ENCODE results near the gene KRTAP5-3.

The KRTAP5-3 gene

DNA sequence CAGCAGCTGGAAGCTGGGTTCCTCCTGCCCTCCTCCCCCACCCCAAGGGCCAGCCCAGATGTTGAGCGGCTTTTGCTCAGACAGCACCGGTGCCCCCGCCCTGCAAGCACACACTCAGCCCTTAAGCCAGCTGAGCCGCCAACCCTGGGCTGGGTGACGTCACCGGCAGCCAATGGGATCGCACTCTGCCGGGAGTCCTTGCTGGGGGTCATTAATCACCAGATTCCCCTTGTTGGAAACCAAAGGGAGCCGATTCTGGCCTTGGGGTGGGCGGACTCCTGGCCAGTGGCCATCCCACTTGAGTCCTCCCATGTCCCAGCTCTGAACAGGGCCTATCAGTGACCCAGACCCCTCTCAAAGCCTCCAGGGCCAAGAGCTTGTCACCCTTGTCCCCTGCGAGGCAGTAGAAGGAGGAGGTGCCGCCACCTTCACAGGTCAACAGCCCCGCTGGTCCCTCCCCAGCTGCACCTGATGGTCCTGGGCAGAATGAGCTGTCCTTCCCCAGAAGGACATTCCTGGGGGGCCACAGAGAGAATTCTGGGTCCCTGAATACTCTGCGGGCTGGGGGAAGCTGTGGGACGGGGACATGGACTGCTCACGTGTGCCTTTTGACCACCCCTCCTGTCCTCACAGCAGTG, 43.6 kb downstream of the KRTAP5-3 start (continued):
- TF ChIP-seq, protein P1, sequence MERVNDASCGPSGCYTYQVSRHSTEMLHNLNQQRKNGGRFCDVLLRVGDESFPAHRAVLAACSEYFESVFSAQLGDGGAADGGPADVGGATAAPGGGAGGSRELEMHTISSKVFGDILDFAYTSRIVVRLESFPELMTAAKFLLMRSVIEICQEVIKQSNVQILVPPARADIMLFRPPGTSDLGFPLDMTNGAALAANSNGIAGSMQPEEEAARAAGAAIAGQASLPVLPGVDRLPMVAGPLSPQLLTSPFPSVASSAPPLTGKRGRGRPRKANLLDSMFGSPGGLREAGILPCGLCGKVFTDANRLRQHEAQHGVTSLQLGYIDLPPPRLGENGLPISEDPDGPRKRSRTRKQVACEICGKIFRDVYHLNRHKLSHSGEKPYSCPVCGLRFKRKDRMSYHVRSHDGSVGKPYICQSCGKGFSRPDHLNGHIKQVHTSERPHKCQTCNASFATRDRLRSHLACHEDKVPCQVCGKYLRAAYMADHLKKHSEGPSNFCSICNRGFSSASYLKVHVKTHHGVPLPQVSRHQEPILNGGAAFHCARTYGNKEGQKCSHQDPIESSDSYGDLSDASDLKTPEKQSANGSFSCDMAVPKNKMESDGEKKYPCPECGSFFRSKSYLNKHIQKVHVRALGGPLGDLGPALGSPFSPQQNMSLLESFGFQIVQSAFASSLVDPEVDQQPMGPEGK (tag by site-specific recombination; IDR thresholded peaks at IDR 0.05): peak; percentile 81

DNA sequence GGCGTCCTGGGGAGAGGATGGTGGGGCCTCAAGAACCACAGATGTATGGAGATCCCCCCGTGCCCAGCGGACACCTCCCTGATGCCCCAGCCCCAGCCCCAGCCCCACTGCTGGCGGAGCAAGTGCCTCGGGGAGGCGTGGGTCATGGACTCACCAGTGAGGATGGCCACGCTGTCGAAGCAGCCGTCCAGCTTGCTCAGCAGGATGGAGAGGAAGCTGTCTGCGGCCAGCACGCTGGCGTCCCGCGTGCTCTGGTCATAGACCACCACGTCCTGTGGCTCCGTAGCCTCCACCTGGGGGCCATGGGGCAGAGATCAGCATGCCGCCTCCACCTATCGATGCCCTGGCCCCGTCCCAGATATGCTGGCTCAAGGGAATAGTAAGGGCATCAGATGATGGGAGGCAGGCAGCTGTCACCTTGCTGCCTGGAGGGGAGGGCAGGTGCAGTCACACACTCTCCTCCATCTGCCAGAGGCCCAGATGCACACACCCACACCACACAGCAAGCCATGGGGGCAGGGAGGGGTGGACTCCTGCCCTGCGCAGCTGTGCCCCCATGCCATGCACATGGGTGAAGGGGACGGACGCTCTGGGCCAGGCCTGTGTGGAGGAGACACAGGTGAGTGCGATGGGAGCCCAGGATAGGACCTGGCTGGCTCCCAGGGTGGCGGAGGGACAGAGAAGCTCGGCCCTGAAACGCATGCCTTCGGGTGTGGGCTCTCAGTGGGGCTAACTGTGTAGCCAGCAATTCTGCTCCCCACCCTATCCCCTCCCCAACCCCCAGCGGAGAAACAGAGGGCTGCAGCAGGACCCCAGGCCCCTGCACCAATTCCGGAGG, 44.3 kb downstream of the KRTAP5-3 start:
- POLR2A ChIA-PET: interaction anchor here (0.9 to 1.5 kb wide), 4 partner anchors 10 to 17 kb away, joined by 4 to 6 read pairs (median 4); no protein-coding TSS in a partner anchor
- TF ChIP-seq ZNF140 (tag by site-specific recombination; IDR thresholded peaks at IDR 0.05) (peak; percentile 53; the same call in 1 of the 2 replicates), ZNF664 (tag by site-specific recombination; IDR thresholded peaks at IDR 0.05) (no peak)
- H3K4me1 ChIP-seq (ENCODE audit: control insufficient read depth, insufficient read depth, low read length): no peaks in the 10 kb centered on the region
- H3K4me3 ChIP-seq (ENCODE audit: low read depth, low read length): no peak overlapping the region
- CTCF ChIA-PET: interaction anchor here (1.3 to 2.0 kb wide), 3 partner anchors 11 to 17 kb away, joined by 4 to 18 read pairs (median 10); no protein-coding TSS in a partner anchor
- H3K36me3 ChIP-seq (ENCODE audit: control insufficient read depth in 2 of 2, insufficient read depth in 1 of 2, low read length in 2 of 2): peaks cover 0 to 52% of the 10 kb centered on the region in 2 experiments; a peak in 1 of 3 replicates
- no peaks in the 10 kb centered on the region for H3K9me3 ChIP-seq (ENCODE audit: control insufficient read depth, insufficient read depth, low read depth, low read length)
- no peak overlapping the region for H3K27ac ChIP-seq (ENCODE audit: extremely low read depth, low read depth, low read length)

DNA sequence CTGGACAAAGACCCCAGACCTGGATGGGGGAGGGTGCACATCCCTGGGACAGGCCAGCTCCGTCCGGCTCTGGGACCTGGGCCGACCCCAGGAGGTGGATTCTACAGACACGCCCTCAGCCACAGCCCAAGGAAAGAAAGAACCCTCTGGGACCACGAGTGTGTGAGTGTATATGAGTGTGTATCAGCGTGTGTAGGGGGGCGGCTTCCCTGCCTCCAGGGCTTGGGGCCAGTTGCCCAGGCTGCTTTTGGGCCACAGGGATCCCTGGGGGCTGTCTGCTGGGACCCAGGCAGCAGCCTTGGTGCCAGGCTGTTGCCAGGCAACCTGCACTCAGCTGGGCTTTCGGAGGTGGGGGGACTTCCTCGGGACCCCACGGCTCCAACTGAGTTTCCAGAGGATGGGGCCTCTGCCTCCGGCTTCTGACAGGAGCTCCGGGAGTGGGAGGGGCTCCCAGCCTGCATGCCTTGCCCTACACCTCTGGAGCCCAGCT, 45.1 kb downstream of the KRTAP5-3 start:
- no peak overlapping the region for H3K27ac ChIP-seq (ENCODE audit: extremely low read depth, low read depth, low read length)
- H3K36me3 ChIP-seq (ENCODE audit: control insufficient read depth in 2 of 2, insufficient read depth in 1 of 2, low read length in 2 of 2): peaks cover 0 to 56% of the 10 kb centered on the region in 2 experiments; a peak in 1 of 3 replicates
- H3K9me3 ChIP-seq (ENCODE audit: control insufficient read depth, insufficient read depth, low read depth, low read length): no peaks in the 10 kb centered on the region
- TF ChIP-seq ZNF155 (tag by site-specific recombination; IDR thresholded peaks at IDR 0.05) (no peak), ZNF140 (tag by site-specific recombination; IDR thresholded peaks at IDR 0.05) (no peak), GLIS1 (tag by site-specific recombination; IDR thresholded peaks at IDR 0.05) (no peak)
- ChIA-PET POLR2A (no interaction called here), CTCF (interaction anchor here (1.3 to 2.0 kb wide), 2 partner anchors 11 to 16 kb away, joined by 4 to 18 read pairs; no protein-coding TSS in a partner anchor)
- H3K4me3 ChIP-seq (ENCODE audit: low read depth, low read length): no peak overlapping the region
- no peaks in the 10 kb centered on the region for H3K4me1 ChIP-seq (ENCODE audit: control insufficient read depth, insufficient read depth, low read length)

DNA sequence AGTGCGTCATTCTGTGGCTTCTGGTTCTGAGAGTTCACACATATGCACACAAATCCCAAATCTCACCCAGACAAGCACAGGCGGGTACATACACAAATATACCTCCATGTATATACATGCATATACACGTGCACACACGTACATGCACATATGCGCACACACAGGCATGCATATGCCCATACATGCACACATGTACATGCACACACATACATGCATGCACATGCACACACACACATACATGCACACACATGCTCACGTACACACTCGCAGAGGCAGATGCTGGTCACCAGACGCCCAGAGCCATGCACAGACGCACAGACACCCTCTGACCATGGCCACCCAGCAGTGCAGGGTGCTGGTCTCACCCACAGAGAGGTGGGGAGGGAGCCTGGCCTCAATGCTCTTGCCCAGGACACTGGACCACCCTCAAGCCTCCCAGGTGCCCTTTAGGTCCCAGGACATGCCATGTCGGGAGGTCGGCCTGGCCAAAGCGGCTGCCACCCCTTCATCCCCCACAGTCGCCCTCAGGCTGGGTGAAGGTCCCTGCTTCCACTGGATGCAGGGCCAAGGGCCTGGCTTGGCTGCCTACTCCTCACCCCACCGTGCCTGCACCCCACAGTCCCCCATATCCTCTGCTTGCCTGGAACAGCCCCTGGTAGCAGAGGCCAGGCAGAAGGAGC, 45.7 kb downstream of the KRTAP5-3 start:
- ChIA-PET CTCF (interaction anchor here (1.3 kb wide), 1 partner anchor 15 kb away, joined by 4 read pairs; no protein-coding TSS in a partner anchor), POLR2A (no interaction called here)
- Histone ChIP-seq H3K36me3 (ENCODE audit: control insufficient read depth in 2 of 2, insufficient read depth in 1 of 2, low read length in 2 of 2) (peaks cover 0 to 60% of the 10 kb centered on the region in 2 experiments; a peak in 1 of 3 replicates), H3K27ac (ENCODE audit: extremely low read depth, low read depth, low read length) (no peak overlapping the region), H3K4me3 (ENCODE audit: low read depth, low read length) (no peak overlapping the region), H3K4me1 (ENCODE audit: control insufficient read depth, insufficient read depth, low read length) (no peaks in the 10 kb centered on the region), H3K9me3 (ENCODE audit: control insufficient read depth, insufficient read depth, low read depth, low read length) (no peaks in the 10 kb centered on the region)
- TF ChIP-seq ZNF843 (tag by site-specific recombination; IDR thresholded peaks at IDR 0.05) (no peak), OSR2 (tag by site-specific recombination; IDR thresholded peaks at IDR 0.05) (no peak)
- TF ChIP-seq, protein P2, sequence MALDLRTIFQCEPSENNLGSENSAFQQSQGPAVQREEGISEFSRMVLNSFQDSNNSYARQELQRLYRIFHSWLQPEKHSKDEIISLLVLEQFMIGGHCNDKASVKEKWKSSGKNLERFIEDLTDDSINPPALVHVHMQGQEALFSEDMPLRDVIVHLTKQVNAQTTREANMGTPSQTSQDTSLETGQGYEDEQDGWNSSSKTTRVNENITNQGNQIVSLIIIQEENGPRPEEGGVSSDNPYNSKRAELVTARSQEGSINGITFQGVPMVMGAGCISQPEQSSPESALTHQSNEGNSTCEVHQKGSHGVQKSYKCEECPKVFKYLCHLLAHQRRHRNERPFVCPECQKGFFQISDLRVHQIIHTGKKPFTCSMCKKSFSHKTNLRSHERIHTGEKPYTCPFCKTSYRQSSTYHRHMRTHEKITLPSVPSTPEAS (tag by site-specific recombination; IDR thresholded peaks at IDR 0.05): peak; percentile 78

DNA sequence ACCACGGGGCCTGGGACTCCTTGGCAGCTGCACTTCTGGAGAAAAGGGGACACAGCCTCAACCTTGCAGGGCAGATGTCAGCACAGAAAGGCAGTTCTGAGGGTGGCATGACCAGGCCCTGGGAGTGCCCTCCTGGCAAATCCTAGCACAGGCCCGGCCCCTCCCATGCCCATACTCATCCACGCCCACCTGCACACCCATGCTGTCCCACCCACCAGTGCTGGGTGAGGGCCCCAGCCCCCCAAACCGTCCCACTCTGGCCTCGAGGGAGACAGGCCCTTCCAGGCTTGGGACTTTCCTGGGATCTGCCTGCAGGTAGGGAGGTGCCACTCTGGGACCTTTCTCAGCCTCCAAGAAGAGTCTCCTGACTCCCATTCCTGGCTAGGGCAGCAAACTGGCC, 46.3 kb downstream of the KRTAP5-3 start:
- H3K4me3 ChIP-seq (ENCODE audit: low read depth, low read length): no peak overlapping the region
- POLR2A ChIA-PET: no interaction called here
- TF ChIP-seq KLF8 (tag by site-specific recombination; IDR thresholded peaks at IDR 0.05) (0 out of 2 replicates have a peak, but pooled peaks have one; percentile 17), KLF1 (tag by site-specific recombination; IDR thresholded peaks at IDR 0.05) (peak; percentile 74; the same call in 1 of the 2 replicates), OSR2 (tag by site-specific recombination; IDR thresholded peaks at IDR 0.05) (no peak)
- H3K4me1 ChIP-seq (ENCODE audit: control insufficient read depth, insufficient read depth, low read length): no peaks in the 10 kb centered on the region
- no peaks in the 10 kb centered on the region for H3K9me3 ChIP-seq (ENCODE audit: control insufficient read depth, insufficient read depth, low read depth, low read length)
- CTCF ChIA-PET: interaction anchor here (2.2 kb wide), 1 partner anchor 13 kb away, joined by 10 read pairs; no protein-coding TSS in a partner anchor
- H3K36me3 ChIP-seq (ENCODE audit: control insufficient read depth in 2 of 2, insufficient read depth in 1 of 2, low read length in 2 of 2): peaks cover 0 to 66% of the 10 kb centered on the region in 2 experiments; a peak in 1 of 3 replicates
- no peak overlapping the region for H3K27ac ChIP-seq (ENCODE audit: extremely low read depth, low read depth, low read length)

All from HEK293 (cell line).